AG09309 (cell line): Measurements from ENCODE around the gene TEPSIN.

Experiments used
- DNase-seq: peaks from one replicate; pipeline ENCODE4 v3.0.0-alpha.2; 2010; ENCODE audit warnings: low read depth
- H3K4me3 ChIP-seq: 2 replicates; pipeline ENCODE4 v1.5.1; 2011; ENCODE audit warnings: mild to moderate bottlenecking, low read depth, low read length, moderate library complexity; ENCODE audit not compliant: control insufficient read depth
- TF ChIP-seq, protein P1 (sequence below): IDR thresholded peaks from 2 replicates; pipeline ENCODE4 v1.5.1; 2011; ENCODE audit warnings: mild to moderate bottlenecking, low read depth, low read length, inconsistent platforms; ENCODE audit not compliant: insufficient read depth, control insufficient read depth; ENCODE audit errors: missing control alignments

TEPSIN gene

GRCh38 chr17:81235822-81236740 is 2.8 kb downstream of the TEPSIN start:
- no peak overlapping the region for H3K4me3 ChIP-seq
- TF ChIP-seq, protein P1, sequence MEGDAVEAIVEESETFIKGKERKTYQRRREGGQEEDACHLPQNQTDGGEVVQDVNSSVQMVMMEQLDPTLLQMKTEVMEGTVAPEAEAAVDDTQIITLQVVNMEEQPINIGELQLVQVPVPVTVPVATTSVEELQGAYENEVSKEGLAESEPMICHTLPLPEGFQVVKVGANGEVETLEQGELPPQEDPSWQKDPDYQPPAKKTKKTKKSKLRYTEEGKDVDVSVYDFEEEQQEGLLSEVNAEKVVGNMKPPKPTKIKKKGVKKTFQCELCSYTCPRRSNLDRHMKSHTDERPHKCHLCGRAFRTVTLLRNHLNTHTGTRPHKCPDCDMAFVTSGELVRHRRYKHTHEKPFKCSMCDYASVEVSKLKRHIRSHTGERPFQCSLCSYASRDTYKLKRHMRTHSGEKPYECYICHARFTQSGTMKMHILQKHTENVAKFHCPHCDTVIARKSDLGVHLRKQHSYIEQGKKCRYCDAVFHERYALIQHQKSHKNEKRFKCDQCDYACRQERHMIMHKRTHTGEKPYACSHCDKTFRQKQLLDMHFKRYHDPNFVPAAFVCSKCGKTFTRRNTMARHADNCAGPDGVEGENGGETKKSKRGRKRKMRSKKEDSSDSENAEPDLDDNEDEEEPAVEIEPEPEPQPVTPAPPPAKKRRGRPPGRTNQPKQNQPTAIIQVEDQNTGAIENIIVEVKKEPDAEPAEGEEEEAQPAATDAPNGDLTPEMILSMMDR = no peak
- DNase-seq = no peak

DNA sequence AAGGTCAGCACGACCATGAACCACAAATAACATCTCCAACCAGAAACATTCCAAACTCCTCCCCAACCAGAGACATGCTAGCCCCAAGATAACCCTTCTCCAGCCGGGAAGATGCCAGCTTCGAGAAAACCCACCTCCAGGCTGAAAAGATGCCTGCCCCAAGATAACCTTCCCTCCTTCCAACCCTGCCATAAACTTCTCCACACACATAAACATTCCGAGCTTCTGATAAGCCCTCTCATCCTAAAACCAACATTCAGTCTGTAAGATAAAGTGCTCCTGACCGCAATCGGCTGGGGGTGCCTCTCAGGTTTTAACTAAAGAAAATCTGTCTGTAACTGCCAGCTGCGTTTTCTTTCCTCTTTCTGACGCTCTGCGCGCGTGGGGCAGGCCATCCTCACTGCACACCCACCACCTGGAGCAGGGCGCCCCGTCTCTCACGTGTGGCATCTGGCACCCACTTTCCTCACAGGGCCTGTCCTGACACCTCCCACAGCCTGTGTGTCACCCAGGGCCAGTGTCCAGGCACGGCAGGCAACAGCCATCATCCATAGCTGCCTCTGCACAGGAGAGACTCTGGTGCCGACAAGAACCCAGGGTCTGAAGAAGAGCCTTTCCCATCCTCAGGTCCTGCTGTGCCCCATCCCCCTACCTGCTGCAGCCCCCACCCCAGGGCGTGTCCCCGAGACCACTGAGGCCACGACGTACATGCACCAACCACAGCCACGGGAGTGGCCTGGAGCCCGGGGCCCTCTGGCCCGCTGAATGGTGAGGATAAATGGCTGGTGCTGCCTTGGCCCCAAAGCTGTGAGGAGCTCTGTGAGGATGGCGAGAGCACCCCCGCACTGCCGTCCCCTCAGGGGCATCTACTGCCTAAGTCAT is 3.7 kb downstream of the TEPSIN start:
- no peak for DNase-seq
- H3K4me3 ChIP-seq = no peak overlapping the region
- TF ChIP-seq, protein P1 = no peak

DNA sequence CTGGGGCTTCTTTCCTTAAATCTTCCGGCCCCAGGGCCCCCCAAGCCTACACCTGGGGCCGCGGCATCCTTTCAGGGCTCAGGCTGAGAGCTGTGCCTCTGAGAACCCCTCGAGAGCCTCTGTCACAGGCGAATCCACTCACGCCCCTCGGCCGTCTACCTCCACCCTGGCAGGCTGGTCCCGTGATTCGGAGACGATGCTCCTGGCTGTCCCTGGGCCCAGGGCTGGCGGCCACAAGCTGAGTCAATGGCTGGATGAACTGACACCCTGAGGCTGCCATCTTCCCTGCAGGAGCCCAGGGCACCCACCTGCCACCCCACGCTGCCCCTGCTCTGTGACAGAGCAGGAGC is 4.4 kb downstream of the TEPSIN start:
- no peak for DNase-seq
- no peak overlapping the region for H3K4me3 ChIP-seq
- TF ChIP-seq, protein P1 = no peak

- TF ChIP-seq, protein P1 = no peak
- H3K4me3 ChIP-seq = no peak overlapping the region
- no peak for DNase-seq
These were observed 4.9 kb downstream of the TEPSIN start for GRCh38 chr17:81233811-81234505.

DNA sequence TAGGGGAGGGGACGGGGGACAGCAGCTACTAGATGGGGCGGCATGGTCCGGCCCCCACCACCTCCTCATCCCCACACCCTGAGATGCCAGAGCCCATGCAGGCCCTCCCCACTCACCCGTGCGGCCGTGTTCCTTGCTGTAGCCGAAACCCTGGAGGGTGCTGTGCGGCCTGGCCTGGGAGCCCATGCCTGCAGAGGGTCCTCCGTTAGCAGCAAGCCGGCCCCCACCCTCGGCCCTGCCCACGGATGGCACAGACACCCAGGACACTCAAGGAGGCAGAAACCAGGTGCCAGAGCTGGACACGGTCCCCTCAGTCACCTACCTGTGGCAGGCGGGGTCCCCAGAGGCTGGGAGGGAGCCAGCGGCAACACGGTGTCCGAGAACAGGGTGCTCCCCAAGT is 5.5 kb downstream of the TEPSIN start:
- TF ChIP-seq, protein P1 = no peak
- no peak for DNase-seq

GRCh38 chr17:81232616-81233241 is 6.1 kb downstream of the TEPSIN start:
- DNase-seq = no peak
- TF ChIP-seq, protein P1 = no peak

More for the DNA sequence above, 5.5 kb downstream of the TEPSIN start:
- H3K4me3 ChIP-seq = no peak overlapping the region

More at GRCh38 chr17:81232616-81233241, 6.1 kb downstream of the TEPSIN start:
- H3K4me3 ChIP-seq = no peak overlapping the region
